ENCODE measurements around the gene MYPOP.
"Not testable (repeated sequence)": the region's sequence is repeated elsewhere in the genome, so short reads cannot be mapped to it uniquely, and the experiment has no call there.

MYPOP gene

DNA sequence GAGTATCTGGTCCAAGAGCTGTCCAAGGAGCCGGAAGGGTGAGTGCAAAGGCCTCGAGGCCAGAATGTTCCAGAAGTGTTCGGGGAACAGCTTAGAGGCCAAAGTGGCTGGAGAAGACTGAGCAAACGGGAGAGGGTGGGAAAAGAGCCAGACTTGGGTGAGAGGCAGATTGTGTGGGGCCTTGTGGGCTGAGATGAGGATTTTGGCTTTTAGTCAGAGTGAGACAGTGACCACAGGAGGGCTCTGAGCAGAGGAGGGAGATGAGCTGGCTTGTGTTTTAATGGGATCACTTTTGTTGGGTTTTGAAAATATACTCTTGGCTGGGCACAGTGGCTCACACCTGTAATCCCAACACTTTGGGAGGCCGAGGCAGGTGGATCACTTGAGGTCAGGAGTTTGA lies 6.5 kb upstream of the MYPOP start:
- no peak for DNase-seq (ENCODE audit: low read depth in 2 of 3, low spot score in 2 of 3)

DNA sequence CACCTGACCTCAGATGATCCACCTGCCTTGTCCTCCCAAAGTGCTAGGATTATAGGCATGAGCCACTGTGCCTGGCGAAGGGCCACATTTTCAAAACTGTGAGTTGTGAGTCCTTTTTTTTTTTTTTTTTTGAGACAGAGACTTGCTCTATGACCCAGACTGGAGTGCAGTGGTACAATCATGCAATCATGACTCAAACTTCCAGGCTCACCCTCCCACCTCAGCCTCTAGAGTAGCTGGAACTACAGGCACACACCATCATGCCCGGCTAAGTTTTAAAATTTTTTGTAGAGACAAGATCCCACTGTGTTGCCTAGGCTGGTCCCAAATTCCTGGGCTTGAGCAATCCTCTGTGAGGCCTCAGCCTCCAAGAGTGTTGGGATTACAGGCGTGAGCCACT lies 3.8 kb upstream of the MYPOP start:
- DNase-seq (ENCODE audit: low read depth in 2 of 3, low spot score in 2 of 3): no peak

DNA sequence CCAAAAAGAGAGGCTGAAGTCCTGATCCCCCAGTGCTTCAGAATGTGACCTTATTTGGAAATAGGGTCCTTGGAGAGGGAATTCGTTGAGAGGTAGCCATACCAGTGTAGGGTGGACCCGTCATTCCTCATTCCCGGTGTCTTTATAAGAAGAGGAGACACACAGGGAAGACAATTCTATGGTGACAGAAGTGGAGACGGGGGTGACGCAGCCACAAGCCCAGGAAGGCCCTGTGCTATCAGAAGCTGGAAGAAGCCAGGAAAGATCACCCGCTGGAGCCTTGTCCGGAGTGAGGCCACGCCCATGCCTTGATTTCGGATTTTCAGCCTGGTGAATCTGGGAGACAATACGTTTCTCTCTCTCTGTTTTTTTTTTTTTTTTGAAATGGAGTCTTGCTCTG lies 2.6 kb upstream of the MYPOP start:
- DNase-seq (ENCODE audit: low read depth in 2 of 3, low spot score in 2 of 3): no peak

DNA sequence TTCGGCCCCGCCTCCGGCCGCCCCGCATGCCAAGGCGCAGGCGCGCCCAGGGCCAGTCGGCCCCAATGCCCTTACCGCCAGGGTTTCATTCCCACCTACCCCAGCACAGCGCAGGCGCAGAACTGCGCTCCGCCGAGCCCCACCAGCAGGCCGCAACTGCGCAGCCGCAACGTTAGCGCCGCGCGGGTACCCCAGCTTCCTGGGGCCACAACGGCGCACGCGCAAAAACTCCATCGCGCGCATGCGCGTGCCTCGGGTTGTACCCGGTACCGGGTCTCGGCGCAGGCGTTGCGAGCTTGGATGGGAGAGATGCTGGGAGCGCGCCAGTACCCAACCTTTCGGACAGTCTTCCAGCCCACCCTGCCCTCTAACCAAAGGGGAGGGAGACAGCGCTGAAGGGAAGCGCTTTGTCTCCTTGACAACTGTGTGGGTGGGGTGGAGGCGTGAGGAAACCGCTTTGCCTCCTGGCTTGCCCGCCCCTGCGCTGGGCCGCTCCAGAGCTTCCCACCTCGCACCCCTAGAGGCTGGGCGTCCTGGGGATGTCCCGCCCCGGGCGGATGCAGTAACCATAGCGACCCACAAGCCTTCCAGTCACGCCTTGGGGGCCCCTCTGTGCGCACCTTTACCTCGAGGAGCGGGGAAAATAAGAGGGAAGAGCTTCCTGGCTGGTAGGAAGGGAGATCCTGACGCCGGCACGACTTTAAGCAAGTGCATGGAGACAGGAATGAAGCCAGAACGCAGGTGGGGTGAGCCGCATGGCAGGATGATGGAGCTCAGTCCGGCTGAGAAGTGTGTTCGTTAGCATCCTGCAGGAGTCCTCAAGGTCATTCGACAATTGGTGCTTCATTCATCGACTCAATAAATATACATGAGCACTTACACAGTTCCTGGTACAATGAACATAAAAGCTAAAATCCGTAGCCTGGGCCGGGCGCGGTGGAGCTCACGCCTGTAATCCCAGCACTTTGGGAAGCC lies 525 bp upstream of the MYPOP start:
- DNase-seq (ENCODE audit: low read depth in 2 of 3, low spot score in 2 of 3): peak; percentile 98 to 100 (median 100)

DNA sequence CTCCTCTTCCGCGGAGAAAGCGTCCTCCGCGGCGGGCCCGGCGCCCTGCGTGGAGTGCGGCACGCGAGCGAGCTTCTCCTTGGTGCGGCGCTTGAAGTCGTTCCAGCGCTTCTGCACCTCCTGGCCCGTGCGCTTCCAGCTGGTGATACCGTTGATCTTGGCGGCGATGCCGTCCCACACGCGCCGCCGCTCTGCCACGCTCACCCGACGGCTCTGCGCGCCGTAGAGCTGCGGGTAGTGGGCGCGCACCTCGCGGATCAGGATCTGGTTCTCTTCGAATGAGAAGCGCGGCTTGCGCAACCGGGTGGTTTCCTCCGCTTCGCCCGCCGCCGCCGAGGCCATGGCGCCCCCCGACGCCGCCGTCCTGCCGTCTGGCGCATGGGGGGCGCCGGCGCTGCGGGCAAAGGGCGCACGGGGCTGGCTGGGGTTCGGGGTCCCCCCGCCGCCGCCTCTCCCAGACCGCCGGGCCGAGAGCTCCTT lies 941 bp downstream of the MYPOP start:
- DNase-seq (ENCODE audit: low read depth in 2 of 3, low spot score in 2 of 3): no peak

DNA sequence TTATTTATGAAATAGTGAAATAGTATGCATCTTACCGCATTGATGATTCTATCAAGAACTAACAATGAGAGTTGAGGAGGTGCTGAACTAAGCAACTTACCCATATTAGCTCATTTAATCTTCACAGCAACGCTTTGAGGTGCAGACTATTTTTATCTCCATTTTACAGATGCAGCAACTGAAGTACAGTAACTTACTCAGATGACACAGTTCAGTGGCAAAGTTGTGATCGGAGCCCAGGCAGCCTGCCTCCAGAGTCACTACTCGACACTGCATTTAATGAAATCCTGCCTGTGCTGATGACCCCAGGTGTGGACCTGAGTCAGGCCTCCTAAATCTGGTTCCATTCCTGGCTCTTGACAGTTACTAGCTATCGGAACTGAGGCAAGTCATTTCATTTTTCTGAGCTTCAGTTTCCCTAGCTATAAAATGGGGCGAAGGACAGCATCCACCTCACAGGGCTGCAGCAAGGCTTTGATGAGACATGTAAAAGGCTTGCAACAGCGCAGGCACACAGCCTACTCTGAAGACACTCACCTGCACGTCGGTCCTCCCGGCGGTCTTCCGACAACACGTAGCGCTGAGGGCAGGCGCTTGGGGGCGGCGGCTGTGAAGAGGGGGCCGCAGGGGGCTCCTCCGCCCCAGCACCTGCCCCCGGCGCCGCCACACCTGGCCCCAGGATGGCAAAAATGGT lies 1.5 kb downstream of the MYPOP start:
- DNase-seq (ENCODE audit: low read depth in 2 of 3, low spot score in 2 of 3): no peak

DNA sequence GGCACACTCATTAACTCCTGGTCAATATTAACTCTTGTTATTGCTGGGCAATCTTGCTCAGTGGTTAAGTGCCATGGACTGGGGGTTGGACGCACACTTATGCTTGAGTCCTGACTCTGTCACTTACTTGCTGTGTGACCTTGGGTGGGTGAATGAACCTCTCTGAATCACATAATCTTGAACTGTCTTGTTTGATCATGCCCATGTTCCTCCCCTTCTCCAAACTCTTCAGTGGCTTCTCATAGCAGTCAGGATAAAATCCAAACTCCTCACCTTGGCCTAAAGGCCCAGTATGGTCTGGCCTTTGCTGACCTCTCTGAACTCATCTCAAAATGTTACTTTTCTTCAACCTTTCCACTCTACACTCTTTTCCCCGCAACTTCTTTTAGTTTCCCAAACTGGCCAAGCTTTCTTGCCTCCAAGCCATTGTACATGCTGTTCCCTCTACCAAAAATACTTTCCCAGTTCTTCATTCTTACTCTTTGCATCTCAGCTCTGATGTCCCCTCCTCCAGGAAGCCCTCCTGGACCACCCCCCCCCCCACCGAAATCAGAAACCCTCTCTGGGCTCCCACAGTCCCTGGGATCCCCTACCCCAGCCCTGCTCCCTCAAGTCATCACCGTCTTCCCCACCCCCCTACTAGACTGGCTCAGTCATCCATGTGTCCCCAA lies 2.4 kb downstream of the MYPOP start:
- no peak for DNase-seq (ENCODE audit: low read depth in 2 of 3, low spot score in 2 of 3)

DNA sequence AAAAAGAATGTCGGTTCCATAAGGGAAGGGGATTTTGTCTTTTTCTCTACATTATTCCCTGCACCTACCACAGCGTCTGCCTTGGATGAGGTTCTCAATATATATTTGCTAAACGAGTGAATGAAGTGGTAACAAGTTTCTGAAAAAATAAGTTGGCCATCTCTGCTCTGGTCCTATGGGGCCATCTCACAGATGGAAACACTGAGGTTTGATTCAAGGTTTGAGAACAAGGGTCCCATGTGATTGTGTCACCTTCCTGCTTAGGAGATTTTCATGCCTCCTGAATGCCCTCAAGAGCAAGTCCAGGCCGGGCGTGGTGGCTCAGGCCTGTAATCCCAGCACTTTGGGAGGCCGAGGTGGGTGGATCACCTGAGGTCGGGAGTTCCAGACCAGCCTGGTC lies 3.2 kb downstream of the MYPOP start:
- no peak for DNase-seq (ENCODE audit: low read depth in 2 of 3, low spot score in 2 of 3)

DNA sequence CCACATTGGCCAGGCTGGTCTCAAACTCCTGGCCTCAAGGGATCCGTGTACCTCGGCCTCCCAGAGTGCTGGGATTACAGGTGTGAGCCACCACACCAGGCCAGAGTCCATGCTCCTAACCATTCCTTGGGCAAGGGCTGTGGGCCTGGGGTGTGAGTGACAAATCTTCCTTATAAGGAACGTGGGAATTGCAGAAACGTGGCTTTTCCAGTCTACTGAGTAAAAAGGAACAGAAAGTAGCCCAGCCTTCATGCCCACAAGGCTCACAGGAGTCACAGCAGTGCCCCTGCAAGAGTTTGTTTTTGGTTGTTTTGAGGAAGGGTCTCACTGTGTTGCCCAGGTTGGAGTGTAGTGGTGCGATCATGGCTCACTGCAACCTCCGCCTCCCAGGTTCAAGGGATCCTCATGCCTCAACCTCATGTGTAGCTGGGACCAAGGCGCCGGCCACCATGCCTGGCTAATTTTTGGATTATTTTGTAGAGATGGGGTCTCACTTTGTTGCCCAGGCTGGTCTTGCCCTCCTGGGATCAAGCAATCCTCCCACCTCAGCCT lies 5.1 kb downstream of the MYPOP start:
- no peak for DNase-seq (ENCODE audit: low read depth in 2 of 3, low spot score in 2 of 3)

DNA sequence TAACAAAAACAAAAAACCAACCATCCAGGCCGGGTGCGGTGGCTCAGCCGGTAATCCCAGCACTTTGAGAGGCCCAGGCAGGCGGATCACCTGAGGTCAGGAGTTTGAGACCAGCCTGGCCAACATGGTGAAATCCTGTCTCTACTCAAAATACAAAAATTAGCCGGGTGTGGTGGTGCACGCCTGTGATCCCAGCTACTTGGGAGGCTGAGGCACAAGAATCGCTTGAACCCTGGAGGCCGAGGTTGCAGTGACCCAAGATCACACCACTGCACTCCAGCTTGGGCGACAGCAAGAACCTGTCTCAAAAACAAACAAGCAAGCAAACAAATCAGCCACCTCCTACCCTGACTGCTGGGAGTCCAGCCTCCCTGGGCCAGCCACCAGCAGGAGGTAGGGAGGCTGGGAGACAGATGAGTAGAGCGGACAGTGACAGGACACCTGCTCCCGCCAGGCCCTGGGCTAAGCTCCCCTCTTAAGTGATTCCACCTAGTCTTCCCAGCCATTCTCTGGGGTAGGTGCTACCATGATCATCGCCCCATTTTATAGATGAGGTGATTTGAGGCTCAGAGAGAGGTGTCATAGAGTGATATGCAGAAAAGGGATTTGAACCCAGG lies 6.3 kb downstream of the MYPOP start:
- not testable (repeated sequence) for DNase-seq (ENCODE audit: low read depth in 2 of 3, low spot score in 2 of 3)

DNA sequence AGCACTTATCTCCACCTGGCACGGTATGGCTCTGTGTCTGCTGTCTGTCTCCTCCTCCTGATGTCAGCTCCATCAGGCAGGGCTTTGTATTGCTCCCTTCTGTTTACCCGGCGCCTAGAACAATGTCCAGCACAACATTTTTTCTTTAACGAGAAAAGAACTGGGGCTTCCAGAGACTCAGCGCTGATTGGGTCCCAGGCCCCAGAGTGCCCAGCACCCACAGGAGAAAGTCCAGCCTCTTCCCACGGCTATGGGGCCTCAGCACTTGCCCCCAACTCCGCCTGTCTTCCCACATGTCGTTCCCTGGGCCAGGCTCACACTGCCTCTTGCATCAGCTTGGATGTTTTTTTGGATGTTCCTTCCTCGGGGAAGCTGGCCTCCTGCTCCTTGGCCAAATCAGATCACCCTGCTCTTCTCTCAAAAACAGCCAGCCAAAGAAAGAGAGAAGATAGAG lies 6.9 kb downstream of the MYPOP start:
- no peak for DNase-seq (ENCODE audit: low read depth in 2 of 3, low spot score in 2 of 3)

DNA sequence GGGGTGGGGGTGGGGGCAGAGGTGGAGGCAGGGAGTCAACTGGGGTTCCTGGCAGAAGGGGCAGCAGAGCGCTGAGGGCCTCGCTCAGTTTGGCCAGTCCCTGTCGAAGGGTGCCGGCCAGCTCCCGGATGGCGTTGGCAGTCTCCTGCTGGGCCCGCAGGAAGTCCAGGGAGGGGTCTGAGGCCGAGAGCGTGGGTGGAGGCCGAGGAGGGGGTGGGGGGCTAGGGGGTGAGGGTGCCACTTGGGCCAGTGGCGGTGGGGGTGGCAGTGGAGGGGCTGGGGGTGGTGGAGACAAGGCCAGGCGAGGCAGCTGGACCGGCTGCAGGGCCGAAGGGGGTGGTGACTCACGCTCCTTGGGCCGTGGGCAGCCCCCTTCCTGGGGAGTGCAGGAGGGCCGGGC lies 11.5 kb downstream of the MYPOP start:
- no peak for DNase-seq (ENCODE audit: low read depth in 2 of 3, low spot score in 2 of 3)

DNA sequence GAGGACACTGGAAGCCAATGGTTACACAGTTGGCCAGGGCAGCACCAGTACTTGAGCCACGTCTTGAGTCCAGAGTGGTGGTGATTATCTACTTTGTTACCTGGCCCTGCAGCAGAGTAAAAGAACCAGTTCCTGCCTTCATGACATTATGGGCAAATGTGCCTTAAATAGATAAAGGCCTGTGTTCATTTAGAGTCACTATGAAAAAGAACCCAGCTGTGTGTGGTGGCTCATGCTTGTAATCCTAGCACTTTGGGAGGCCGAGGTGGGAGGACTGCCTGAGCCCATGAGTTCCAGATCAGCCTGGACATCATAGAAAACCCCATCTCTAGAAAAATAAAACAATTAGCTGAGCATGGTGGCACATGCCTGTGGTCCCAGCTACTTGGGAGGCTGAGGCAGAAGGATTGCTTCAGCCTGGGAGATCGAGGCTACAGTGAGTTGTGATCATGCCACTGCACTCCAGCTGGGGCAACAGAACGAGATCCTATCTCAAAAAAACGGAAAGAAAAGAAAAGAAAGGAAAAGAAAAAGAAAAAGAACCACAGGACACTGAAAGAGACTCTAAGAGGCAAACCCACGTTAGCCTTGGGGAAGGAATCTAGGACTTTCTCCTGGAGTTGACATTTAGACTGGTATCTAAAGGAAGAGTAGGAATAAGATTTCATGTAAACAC lies 13.1 kb downstream of the MYPOP start:
- DNase-seq (ENCODE audit: low read depth in 2 of 3, low spot score in 2 of 3): no peak

DNA sequence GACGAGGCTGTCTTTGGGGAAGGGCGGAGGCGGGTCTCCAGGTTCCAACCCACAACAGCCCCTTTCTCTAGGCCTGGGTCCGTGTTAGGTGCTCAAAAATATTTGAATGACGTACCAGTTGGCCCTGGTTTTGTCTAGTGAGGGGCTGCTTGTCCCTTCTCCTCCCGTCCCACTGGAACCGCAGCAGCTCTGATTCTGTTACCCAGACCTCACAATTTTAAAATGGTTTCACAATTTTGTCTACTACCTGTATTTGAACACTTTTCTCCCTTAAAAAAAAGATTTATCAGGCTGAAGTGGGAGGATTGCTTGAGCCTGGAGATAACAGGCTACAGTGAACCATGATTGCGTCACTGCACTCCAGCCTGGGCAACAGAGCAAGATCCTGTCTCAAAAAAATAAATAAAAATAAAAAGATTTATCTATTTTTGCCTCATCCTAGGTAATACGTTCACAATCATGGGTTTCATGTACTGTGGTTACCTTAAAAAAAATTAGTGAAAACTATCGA lies 15.2 kb downstream of the MYPOP start:
- DNase-seq (ENCODE audit: low read depth in 2 of 3, low spot score in 2 of 3): no peak

DNA sequence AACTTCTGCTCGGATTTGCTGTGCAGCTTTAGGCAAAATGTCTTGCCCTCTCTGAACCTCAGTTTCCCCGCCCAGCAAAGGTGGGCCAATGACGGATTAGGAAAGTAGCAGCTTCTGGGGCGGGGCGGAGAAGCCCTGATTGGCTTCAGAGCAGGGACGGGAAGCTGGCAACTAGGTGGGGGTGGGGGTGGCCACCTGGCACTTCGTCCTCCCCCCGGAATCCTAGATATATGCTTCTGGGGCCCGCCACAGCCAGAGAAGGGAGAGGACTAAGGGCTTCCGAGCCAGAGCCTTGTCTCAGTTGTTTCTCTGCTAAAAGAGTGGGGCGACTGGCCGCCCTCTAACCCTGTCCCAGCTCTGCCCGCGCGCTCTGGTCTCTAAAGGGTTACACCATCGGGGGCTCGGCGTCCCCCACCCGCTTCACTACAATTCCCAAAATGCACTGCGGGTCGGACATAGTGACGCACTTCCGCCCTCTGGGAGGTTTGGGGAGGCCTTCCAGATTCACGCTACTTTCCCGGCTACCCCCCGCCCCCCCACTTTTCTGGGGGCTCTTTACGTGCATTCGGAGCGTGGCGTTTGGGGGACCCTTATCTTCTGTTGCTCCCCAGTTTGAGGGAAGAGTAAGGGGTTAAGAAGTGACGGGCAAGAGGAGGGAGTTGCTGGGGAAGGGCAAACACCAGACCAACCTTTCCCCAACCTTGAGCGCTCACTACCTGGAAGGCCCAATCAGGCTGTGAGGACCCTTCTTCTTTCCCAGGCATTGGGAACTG lies 15.8 kb downstream of the MYPOP start:
- peak; percentile 69 to 75 (median 72) for DNase-seq (ENCODE audit: low read depth in 2 of 3, low spot score in 2 of 3)

DNA sequence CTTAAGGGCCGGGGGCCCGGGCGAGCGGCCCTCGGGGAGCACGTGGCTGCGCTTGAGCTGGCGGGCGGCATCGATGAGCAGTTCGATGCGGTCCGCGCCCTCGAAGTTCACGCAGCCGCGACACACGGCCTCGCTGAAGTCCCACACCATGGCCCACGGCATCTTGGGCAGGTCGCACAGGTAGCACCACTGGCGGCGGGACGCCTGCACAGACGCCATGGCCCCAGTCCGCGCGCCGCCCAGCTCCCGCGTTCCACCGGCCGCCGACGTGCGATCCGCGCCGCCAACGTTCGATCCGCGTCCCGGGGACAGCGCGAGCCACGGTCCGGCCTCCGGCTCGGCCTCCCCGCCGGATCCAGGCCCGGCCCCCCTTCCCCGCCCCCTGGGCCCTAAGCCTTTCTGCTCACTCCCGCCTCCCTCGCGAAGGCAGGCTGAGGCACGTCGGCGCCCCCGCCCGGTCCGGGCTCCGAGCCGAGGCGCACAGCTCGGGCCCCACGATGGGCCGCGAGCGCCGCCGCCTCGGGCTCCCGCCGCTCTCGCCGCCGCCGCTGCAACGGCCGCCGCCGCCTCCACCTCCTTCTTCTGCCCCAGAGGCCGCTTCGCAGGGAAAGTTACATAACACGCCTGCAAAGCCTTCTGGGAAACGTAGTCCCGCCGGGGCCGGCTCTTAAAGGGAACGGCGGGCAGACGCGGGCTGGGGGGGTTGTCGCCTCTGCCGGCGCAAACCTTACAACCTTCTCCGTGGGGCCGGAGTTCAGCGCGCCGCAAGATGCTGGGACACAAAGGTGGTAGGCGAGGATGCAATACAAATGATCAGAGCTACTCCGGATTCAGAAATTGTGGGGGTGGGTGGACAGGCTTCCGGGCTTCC lies 16.6 kb downstream of the MYPOP start, which contains the start of gene IRF2BP1:
TSS of gene IRF2BP1 (minus strand) at position 586 of the 871 bp plus-strand sequence. CDS start at position 219, 367 bp downstream.
- DNase-seq (ENCODE audit: low read depth in 2 of 3, low spot score in 2 of 3): peak; percentile 69 to 72 (median 69)

DNA sequence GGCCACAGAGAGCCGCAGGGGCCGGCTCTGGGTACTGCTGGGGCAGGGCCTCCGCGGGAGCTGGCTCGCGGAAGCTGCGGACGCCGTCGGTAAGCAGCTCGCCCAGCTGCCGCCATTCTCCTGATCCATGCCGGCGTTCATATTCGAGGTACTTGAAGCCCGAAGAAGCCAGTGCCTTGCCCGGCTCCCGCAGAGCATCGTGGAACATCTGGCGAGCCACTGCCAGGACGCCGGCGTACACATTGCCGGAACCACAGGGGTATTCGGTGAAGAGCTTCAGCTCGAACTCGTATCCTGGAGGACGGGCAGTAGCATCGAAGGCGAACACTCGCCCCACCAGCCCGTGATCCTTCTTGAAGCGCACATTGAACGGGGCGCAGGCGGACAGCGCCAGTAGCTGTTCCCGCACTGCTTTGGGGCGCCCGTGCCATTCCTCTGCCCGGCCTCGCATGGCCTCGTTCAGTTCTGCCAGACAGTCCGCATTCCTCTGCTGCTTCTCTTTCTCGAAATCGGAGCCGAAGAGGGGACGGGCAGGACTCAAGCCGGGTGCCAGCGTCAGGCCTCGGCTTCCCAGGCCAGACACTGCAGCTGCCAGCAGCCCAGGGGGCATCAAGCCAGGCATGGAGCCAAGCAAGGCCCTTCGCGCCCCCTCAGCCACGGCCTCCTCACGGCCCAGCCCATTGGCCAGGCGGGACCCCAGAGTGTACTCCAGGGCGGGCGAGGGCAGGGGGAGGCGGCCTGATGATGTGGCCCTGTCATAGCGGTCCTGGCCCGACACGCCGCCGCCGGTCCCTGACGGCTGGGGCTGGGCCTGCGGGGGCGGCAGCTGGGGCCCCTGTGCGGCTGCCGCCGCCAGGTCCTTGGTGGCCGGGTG lies 17.5 kb downstream of the MYPOP start:
- DNase-seq (ENCODE audit: low read depth in 2 of 3, low spot score in 2 of 3): no peak
